PC-9 (cell line): Measurements from ENCODE around the gene CSRP2.

Experiments
- CTCF ChIP-seq: fragments of 200-600 bp; sonication (generic); conservative IDR thresholded peaks from 2 replicates; pipeline ENCODE4 v1.6.1; 2017; ENCODE audit warnings: mixed run types, antibody characterized with exemption, mild to moderate bottlenecking, moderate library complexity
- EZH2 ChIP-seq: fragments of 200-600 bp; sonication (generic); IDR thresholded peaks from 2 replicates; pipeline ENCODE4 v1.8.0; 2017; ENCODE audit warnings: antibody characterized with exemption, low read depth

GRCh38 chr12:76871742-76872141 lies 7.1 kb downstream of the CSRP2 start:
- TF ChIP-seq EZH2: no peak
- TF ChIP-seq CTCF: no peak
